CD14-positive monocyte (primary cell): ENCODE measurements around the gene TSGA10IP. TPM values are rescaled to one million over a fixed set of nuclear protein-coding genes. Genes with fewer than 3 reads are reported as not detected.

Experiments used
- DNase-seq, 3 donors: peaks; one replicate each; pipeline ENCODE4 v3.0.0-alpha.2; 2011 to 2022
- H2AFZ ChIP-seq: 2 replicates; pipeline ENCODE4 v1.6.0; 2012; ENCODE audit warnings: mild to moderate bottlenecking, low read depth, low read length, inconsistent platforms; ENCODE audit not compliant: insufficient read depth, poor library complexity, severe bottlenecking
- H3K27ac ChIP-seq, 2 donors: 1 replicate in 1 of 2; 2 replicates in 1 of 2; pipeline ENCODE4 v1.5.1; 2012 to 2013; ENCODE audit warnings: low read length in 2 of 2, control low read depth in 1 of 2, inconsistent platforms in 1 of 2, low read depth in 1 of 2, mild to moderate bottlenecking in 1 of 2
- H3K27me3 ChIP-seq, 2 donors: one replicate each; pipeline versions ENCODE4 v1.6.0 to v1.6.1; 2011 to 2013; ENCODE audit warnings: low read length in 2 of 2; ENCODE audit not compliant: control insufficient read depth in 2 of 2, insufficient read depth in 2 of 2
- H3K36me3 ChIP-seq, 2 donors: replicated peaks in 1 of 2; 1 replicate in 1 of 2; 2 replicates in 1 of 2; pipeline versions ENCODE4 v1.5.1 to v1.6.1; 2012 to 2013; ENCODE audit warnings: low read length in 2 of 2, control low read depth in 1 of 2, inconsistent platforms in 1 of 2, mild to moderate bottlenecking in 1 of 2; ENCODE audit not compliant: insufficient read depth in 2 of 2, control insufficient read depth in 1 of 2
- H3K4me1 ChIP-seq, 2 donors: 1 replicate in 1 of 2; 2 replicates in 1 of 2; pipeline versions ENCODE4 v1.5.1 to v1.6.1; 2012 to 2013; ENCODE audit warnings: low read length in 2 of 2, control low read depth in 1 of 2, inconsistent platforms in 1 of 2, mild to moderate bottlenecking in 1 of 2, moderate library complexity in 1 of 2; ENCODE audit not compliant: insufficient read depth in 2 of 2, control insufficient read depth in 1 of 2
- H3K4me2 ChIP-seq: replicated peaks from 2 replicates; pipeline ENCODE3; 2012; ENCODE audit warnings: low read length, moderate library complexity, mild to moderate bottlenecking; ENCODE audit not compliant: poor library complexity, severe bottlenecking; ENCODE audit errors: extremely low read depth
- H3K4me3 ChIP-seq, 3 experiments: fragments of 200-600 bp in 1 of 3; sonication (generic) in 1 of 3; replicated peaks in 1 of 3; 1 replicate in 2 of 3; 2 replicates in 1 of 3; pipeline ENCODE4 v1.5.1; 2011 to 2013; ENCODE audit warnings: low read length in 3 of 3, mild to moderate bottlenecking in 3 of 3, control low read depth in 2 of 3, low read depth in 2 of 3, inconsistent platforms in 1 of 3, moderate library complexity in 1 of 3
- H3K79me2 ChIP-seq: 2 replicates; pipeline ENCODE4 v1.6.0; 2012; ENCODE audit warnings: mild to moderate bottlenecking, control low read depth, inconsistent platforms, low read length, moderate library complexity; ENCODE audit not compliant: insufficient read depth
- H3K9ac ChIP-seq: 2 replicates; pipeline ENCODE4 v1.6.0; 2017; ENCODE audit warnings: low read length, mild to moderate bottlenecking; ENCODE audit not compliant: insufficient read depth, poor library complexity, severe bottlenecking
- H3K9me3 ChIP-seq, 2 donors: replicated peaks in 1 of 2; 1 replicate in 1 of 2; 2 replicates in 1 of 2; pipeline versions ENCODE4 v1.5.1 to v1.6.1; 2012 to 2013; ENCODE audit warnings: low read length in 2 of 2, control low read depth in 1 of 2; ENCODE audit not compliant: control insufficient read depth in 1 of 2, insufficient read depth in 1 of 2
- H4K20me1 ChIP-seq: 2 replicates; pipeline ENCODE4 v1.6.0; 2012; ENCODE audit warnings: mild to moderate bottlenecking, low read length, control low read depth, moderate library complexity; ENCODE audit not compliant: insufficient read depth
- H3K27ac Mint-ChIP-seq, 7 donors: one replicate each; pipeline ENCODE4 v1.8.0; 2020; ENCODE audit warnings: mild to moderate bottlenecking in 7 of 7, mixed read lengths in 7 of 7, moderate library complexity in 6 of 7, inconsistent platforms in 2 of 7
- H3K27me3 Mint-ChIP-seq, 3 donors: one replicate each; pipeline ENCODE4 v1.8.0; 2021 to 2022; ENCODE audit warnings: low read depth in 3 of 3, mild to moderate bottlenecking in 3 of 3, mixed read lengths in 3 of 3, moderate library complexity in 3 of 3, inconsistent platforms in 1 of 3
- H3K36me3 Mint-ChIP-seq, 2 donors: one replicate each; pipeline ENCODE4 v1.8.0; 2020; ENCODE audit warnings: mixed read lengths in 2 of 2, inconsistent platforms in 1 of 2, mild to moderate bottlenecking in 1 of 2
- H3K4me1 Mint-ChIP-seq: one replicate; pipeline ENCODE4 v1.8.0; 2020; ENCODE audit warnings: mild to moderate bottlenecking, mixed read lengths
- H3K4me3 Mint-ChIP-seq, 2 donors: one replicate each; pipeline ENCODE4 v1.8.0; 2020; ENCODE audit warnings: mild to moderate bottlenecking in 2 of 2, mixed read lengths in 2 of 2, moderate library complexity in 1 of 2
- H3K9me3 Mint-ChIP-seq, 7 donors: one replicate each; pipeline ENCODE4 v1.8.0; 2020 to 2022; ENCODE audit warnings: mixed read lengths in 7 of 7, mild to moderate bottlenecking in 6 of 7, moderate library complexity in 6 of 7, inconsistent platforms in 2 of 7
- WGBS: methylation state at CpG from one replicate; pipeline ENCODE4 v1.1.5; 2013; ENCODE audit warnings: missing lambda C conversion rate; ENCODE audit not compliant: insufficient coverage; 5-methylcytosine and 5-hydroxymethylcytosine counted together
- intact Hi-C, 2 donors: fragments of 100-400 bp; cut with micrococcal nuclease; formaldehyde crosslinking; loops; one replicate each; pipeline versions ENCODE4 v1.15.0 to v1.15.1; 2023
- polyA plus RNA-seq, 3 donors: library from polyadenylated mRNA; depleted of rRNA in 1 of 3; unstranded in 2 of 3; stranded (reverse) in 1 of 3; fragments of 300-500 nt in 2 of 3; fragments of >200 nt in 1 of 3; fragmentation: Illumina TruSeq in 2 of 3; gene quantifications; 1 replicate in 2 of 3; 2 replicates in 1 of 3; pipeline ENCODE4 v1.2.3, GENCODE V29; 2012 to 2021
- TF ChIP-seq, protein P1 (sequence below): fragments of 200-600 bp; IDR thresholded peaks from one replicate; pipeline ENCODE4 v1.8.0; 2022; ENCODE audit warnings: antibody characterized with exemption, mild to moderate bottlenecking

Gene TSGA10IP
- polyA plus RNA-seq, 3 donors, result 0.67 to 0.71 TPM; not detected in 1

DNA sequence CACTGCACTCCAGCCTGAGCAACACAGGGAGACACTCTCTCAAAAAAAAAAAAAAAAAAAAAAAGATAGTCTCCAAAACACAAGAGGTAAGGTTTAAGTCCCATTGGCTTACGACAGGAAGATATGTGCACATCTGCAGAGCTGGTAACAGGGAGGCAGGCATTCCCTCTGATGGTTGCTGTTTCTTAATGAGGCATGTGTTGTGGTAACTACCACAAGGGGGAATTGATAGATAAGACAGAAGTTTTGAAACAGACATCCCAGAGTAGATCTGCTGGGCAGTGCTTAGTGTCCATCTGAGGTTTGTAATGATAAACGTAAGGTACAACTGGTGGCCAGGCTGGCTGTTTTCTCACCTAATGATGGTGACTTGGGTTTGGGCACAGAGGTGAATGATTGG lies 52.0 kb downstream of the TSGA10IP start:
- Histone ChIP-seq H3K36me3 (peaks cover 32 to 47% of the 10 kb centered on the region in 2 donors), H3K9ac (no peak overlapping the region), H3K9me3 (no peaks in the 10 kb centered on the region), H4K20me1 (peaks cover 30% of the 10 kb centered on the region), H3K4me2 (no peak overlapping the region), H3K4me1 (peaks cover 7 to 16% of the 10 kb centered on the region in 2 donors), H2AFZ (no peak overlapping the region), H3K4me3 (no peak overlapping the region), H3K27me3 (no peaks in the 10 kb centered on the region), H3K27ac (no peak overlapping the region), H3K79me2 (peaks cover 28% of the 10 kb centered on the region)
- Mint-ChIP-seq H3K36me3 (peaks cover 38 to 57% of the 10 kb centered on the region in 2 donors), H3K4me1 (peaks cover 10% of the 10 kb centered on the region), H3K27ac (peak overlapping the region in 2 of 7 donors; percentile 9 to 27), H3K27me3 (no peaks in the 10 kb centered on the region), H3K4me3 (no peak overlapping the region), H3K9me3 (no peaks in the 10 kb centered on the region)
- intact Hi-C loops, result loop anchor here in 1 of 2 donors (10.0 kb wide), 1 partner anchor 372 kb away; no protein-coding TSS in a partner anchor
- TF ChIP-seq, protein P1, sequence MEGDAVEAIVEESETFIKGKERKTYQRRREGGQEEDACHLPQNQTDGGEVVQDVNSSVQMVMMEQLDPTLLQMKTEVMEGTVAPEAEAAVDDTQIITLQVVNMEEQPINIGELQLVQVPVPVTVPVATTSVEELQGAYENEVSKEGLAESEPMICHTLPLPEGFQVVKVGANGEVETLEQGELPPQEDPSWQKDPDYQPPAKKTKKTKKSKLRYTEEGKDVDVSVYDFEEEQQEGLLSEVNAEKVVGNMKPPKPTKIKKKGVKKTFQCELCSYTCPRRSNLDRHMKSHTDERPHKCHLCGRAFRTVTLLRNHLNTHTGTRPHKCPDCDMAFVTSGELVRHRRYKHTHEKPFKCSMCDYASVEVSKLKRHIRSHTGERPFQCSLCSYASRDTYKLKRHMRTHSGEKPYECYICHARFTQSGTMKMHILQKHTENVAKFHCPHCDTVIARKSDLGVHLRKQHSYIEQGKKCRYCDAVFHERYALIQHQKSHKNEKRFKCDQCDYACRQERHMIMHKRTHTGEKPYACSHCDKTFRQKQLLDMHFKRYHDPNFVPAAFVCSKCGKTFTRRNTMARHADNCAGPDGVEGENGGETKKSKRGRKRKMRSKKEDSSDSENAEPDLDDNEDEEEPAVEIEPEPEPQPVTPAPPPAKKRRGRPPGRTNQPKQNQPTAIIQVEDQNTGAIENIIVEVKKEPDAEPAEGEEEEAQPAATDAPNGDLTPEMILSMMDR, result no peak
- no peak for DNase-seq
- 95% methylated on average over 2 of the region's 2 CpGs for WGBS

DNA sequence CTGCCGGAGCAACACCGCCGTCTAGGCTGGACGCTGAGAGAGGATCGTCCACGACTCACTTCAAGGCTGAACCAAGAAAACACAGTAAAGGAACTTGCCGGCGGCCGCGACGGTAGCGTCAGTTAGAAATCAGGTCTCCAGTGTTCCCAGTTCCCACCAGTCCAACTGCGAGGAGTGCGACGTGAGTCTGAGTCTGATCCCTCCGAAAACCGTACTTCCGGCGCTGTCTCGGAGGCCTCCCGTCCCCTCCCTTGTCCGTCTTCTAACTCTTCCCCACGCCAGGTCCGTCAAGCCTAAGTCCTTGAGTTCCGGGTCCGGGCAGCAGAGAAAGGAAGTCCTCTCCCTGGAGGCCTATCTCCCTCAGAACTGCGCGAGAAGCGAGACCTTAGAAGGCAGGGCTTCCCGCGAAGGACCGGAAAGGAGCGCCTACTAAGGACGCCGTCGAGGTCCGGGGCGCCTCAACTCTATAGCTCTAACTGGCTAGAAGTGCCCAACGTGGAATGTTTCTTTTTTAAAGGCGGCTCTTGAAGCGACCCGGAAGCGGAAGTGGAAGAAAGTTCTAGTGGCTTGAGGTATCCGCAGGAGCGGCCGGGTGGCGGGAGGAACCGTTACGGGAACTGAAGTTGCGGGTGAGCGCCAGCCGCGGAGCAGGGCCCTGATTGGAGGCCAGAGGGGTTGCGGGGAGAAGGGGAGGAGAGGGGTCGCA lies 56.8 kb downstream of the TSGA10IP start, which contains the start of the genes BANF1 and EIF1AD:
TSS of gene BANF1 (plus strand) at position 562 of the 706 bp plus-strand sequence. CDS start 748 bp downstream, outside the sequence.
TSS of gene EIF1AD (minus strand) at position 216 of the 706 bp plus-strand sequence. CDS start 1,768 bp downstream, outside the sequence.
- no peaks in the 10 kb centered on the region for H3K27me3 ChIP-seq
- peak within 1 kb of the TSS; percentile 97 to 98 for H3K4me3 Mint-ChIP-seq
- H3K4me1 ChIP-seq, result peaks cover 16 to 27% of the 10 kb centered on the region in 2 donors
- H3K79me2 ChIP-seq, result peaks cover 45% of the 10 kb centered on the region
- peak; percentile 91 to 97 (median 95) for DNase-seq
- peak within 1 kb of the TSS; percentile 86 for H3K9ac ChIP-seq
- H3K9me3 ChIP-seq, result no peaks in the 10 kb centered on the region
- H4K20me1 ChIP-seq, result peaks cover 34% of the 10 kb centered on the region
- peak within 1 kb of the TSS; percentile 92 to 95 for H3K27ac ChIP-seq
- H2AFZ ChIP-seq, result peak within 1 kb of the TSS; percentile 93
- peak within 1 kb of the TSS; percentile 89 for H3K4me2 ChIP-seq
- H3K36me3 ChIP-seq, result peaks cover 40 to 60% of the 10 kb centered on the region in 2 donors
- no peaks in the 10 kb centered on the region for H3K27me3 Mint-ChIP-seq
- H3K36me3 Mint-ChIP-seq, result peaks cover 42 to 64% of the 10 kb centered on the region in 2 donors
- peak within 1 kb of the TSS; percentile 62 to 97 (median 95) for H3K4me3 ChIP-seq
- intact Hi-C loops, result loop anchor here (2.0 to 5.0 kb wide), 3 partner anchors 21 to 40 kb away; partner anchors contain the start of gene SART1 (in 1 of the 2)
- peak within 1 kb of the TSS; percentile 98 to 100 (median 100) for H3K27ac Mint-ChIP-seq
- H3K9me3 Mint-ChIP-seq, result no peaks in the 10 kb centered on the region
- peaks cover 18% of the 10 kb centered on the region for H3K4me1 Mint-ChIP-seq
- TF ChIP-seq, protein P1, result no peak
- WGBS, result 0% methylated on average over 55 of the region's 55 CpGs
